Lung (tissue), 12 donors: ENCODE data around the gene TMEM127. TPM values are rescaled to one million over a fixed set of nuclear protein-coding genes. Genes with fewer than 3 reads are reported as not detected.

Experiments
- ATAC-seq: fragments of 200-7000 bp; cut with Tn5 transposase; one replicate; pipeline ENCODE4 v1.9.1; 2020; ENCODE audit warnings: moderate number of reproducible peaks; ENCODE audit not compliant: insufficient read depth, low FRiP score
- DNase-seq, 3 donors: peaks; one replicate each; pipeline ENCODE4 v3.0.0-alpha.2; 2013 to 2017
- H3K27ac ChIP-seq, 2 donors: one replicate each; pipeline ENCODE4 v1.5.1; 2013; ENCODE audit warnings: mild to moderate bottlenecking in 2 of 2, moderate library complexity in 2 of 2, control low read depth in 1 of 2, inconsistent platforms in 1 of 2, low read depth in 1 of 2, low read length in 1 of 2
- H3K27me3 ChIP-seq, 3 donors: one replicate each; pipeline ENCODE4 v1.5.1; 2013; ENCODE audit warnings: low read length in 2 of 3; ENCODE audit not compliant: control insufficient read depth in 3 of 3, insufficient read depth in 3 of 3
- H3K36me3 ChIP-seq, 4 donors: one replicate each; pipeline ENCODE4 v1.5.1; 2013; ENCODE audit warnings: low read length in 4 of 4, mild to moderate bottlenecking in 1 of 4, moderate library complexity in 1 of 4; ENCODE audit not compliant: control insufficient read depth in 4 of 4, insufficient read depth in 4 of 4
- H3K4me1 ChIP-seq, 5 donors: one replicate each; pipeline ENCODE4 v1.5.1; 2013; ENCODE audit warnings: low read length in 5 of 5, mild to moderate bottlenecking in 2 of 5, moderate library complexity in 1 of 5; ENCODE audit not compliant: control insufficient read depth in 5 of 5, insufficient read depth in 5 of 5
- H3K4me3 ChIP-seq: one replicate; pipeline ENCODE4 v1.5.1; 2013; ENCODE audit warnings: mild to moderate bottlenecking, control low read depth, moderate library complexity
- H3K9ac ChIP-seq, 2 donors: one replicate each; pipeline ENCODE4 v1.5.1; 2013; ENCODE audit warnings: low read length in 2 of 2, control low read depth in 1 of 2; ENCODE audit not compliant: insufficient read depth in 1 of 2
- H3K9me3 ChIP-seq, 4 donors: one replicate each; pipeline ENCODE4 v1.5.1; 2013; ENCODE audit warnings: low read length in 3 of 4, mild to moderate bottlenecking in 1 of 4, moderate library complexity in 1 of 4; ENCODE audit not compliant: control insufficient read depth in 4 of 4, insufficient read depth in 3 of 4
- CTCF ChIP-seq: IDR thresholded peaks from 2 replicates; pipeline ENCODE4 v1.5.1; 2012; ENCODE audit warnings: mild to moderate bottlenecking; ENCODE audit errors: control extremely low read depth, extremely low read depth
- WGBS, 2 donors: extraction: QIAGEN DNeasy Blood & Tissue Kit; methylation state at CpG; one replicate each; pipeline ENCODE4 v1.1.7; 2013; 5-methylcytosine and 5-hydroxymethylcytosine counted together
- polyA plus RNA-seq, 2 donors: library from polyadenylated mRNA; stranded (reverse); fragments of 200-250 nt; gene quantifications; one replicate each; pipeline ENCODE4 v1.2.1, GENCODE V29; 2013
- total RNA-seq, 2 donors: library from RNA; depleted of rRNA in 1 of 2; stranded (reverse); fragments of >200 nt in 1 of 2; gene quantifications; one replicate each; pipeline ENCODE4 v1.2.1, GENCODE V29; 2014 to 2021
- donor health status: control.
- donor health status: control.
- donor health status: Bipolar disorder and iron deficiency.
- donor health status: healthy.
- donor health status: DM: yes; HTN: yes; CAD: no.

TMEM127 gene
- total and polyA plus RNA-seq, 4 donors, result 15.3 to 67.2 (median 38.1) TPM

DNA sequence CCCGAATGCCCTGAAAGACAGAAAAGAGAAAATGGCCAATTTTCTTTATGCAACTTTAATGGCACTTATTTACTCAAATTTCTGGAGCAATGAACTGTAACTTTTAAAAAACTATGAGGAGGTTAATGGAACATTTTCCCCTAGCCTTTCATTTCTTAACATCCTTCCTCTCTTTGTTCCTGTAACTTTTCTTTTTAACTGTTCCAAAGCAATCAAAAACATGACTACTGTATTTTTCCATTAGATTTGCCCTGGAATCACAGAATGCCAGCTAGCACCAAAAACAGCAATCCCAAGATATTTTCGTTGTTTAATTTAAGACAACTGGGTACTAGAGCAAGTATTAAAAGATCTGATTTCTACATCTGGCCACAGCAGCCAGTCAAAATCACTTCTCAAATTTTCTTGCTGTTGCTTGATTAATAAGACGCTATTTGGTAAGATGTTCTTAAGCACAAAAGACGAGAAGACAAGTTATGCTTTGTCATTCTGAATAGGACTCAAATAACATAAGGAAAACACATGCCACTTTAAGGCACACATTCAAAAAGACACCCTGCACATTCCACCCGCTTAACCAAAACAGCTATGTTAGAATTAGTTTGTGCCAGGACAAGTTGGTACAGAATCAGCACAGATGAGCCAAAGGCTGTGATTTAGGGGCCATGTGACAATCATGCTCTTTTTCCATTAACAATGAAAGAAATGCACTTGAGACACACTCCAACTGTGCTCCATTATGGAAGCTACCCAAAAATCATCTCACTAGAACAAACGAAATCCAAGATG is 60.8 kb downstream of the TMEM127 start:
- Histone ChIP-seq H3K4me1 (peaks cover 14 to 38% (median 20%) of the 10 kb centered on the region in 5 donors), H3K36me3 (peaks cover 0 to 4% (median 0%) of the 10 kb centered on the region in 4 donors), H3K27ac (peak overlapping the region; percentile 45 to 88), H3K27me3 (no peaks in the 10 kb centered on the region), H3K4me3 (no peak overlapping the region), H3K9me3 (no peaks in the 10 kb centered on the region), H3K9ac (peak overlapping the region in 1 of 2 donors; percentile 61)
- TF ChIP-seq CTCF, result no peak
- ATAC-seq, result no peak
- WGBS, 2 donors, result 31 to 41% methylated on average over 6 of the region's 6 CpGs
- DNase-seq, result no peak

GRCh38 chr2:96203130-96204028 is 62.4 kb downstream of the TMEM127 start:
- peak overlapping the region in 1 of 2 donors; percentile 38 for H3K9ac ChIP-seq
- WGBS, 2 donors, result 66 to 73% methylated on average over 9 of the region's 9 CpGs
- no peaks in the 10 kb centered on the region for H3K9me3 ChIP-seq
- H3K4me1 ChIP-seq, result peaks cover 15 to 29% (median 20%) of the 10 kb centered on the region in 5 donors
- peaks cover 0 to 4% (median 0%) of the 10 kb centered on the region in 4 donors for H3K36me3 ChIP-seq
- no peak overlapping the region for H3K4me3 ChIP-seq
- ATAC-seq (no peak), DNase-seq (no peak)
- no peaks in the 10 kb centered on the region for H3K27me3 ChIP-seq
- no peak for TF ChIP-seq CTCF
- H3K27ac ChIP-seq, result peak overlapping the region; percentile 18 to 88

GRCh38 chr2:96202152-96202854 is 63.5 kb downstream of the TMEM127 start:
- TF ChIP-seq CTCF, result no peak
- Histone ChIP-seq H3K36me3 (peaks cover 0 to 4% (median 0%) of the 10 kb centered on the region in 4 donors), H3K9ac (no peak overlapping the region), H3K9me3 (no peaks in the 10 kb centered on the region), H3K27ac (peak overlapping the region in 1 of 2 donors; percentile 88), H3K27me3 (no peaks in the 10 kb centered on the region), H3K4me1 (peaks cover 15 to 26% (median 20%) of the 10 kb centered on the region in 5 donors), H3K4me3 (no peak overlapping the region)
- WGBS, 2 donors, result 62 to 84% methylated on average over 4 of the region's 4 CpGs
- ATAC-seq (no peak), DNase-seq (peak in 1 of 3 donors; percentile 19)
